RWPE1 (cell line): ENCODE results near the gene UMPS.

Experiments used
- CTCF ChIA-PET: fragments of 350-600 bp; sonication (Branson Sonifier 250); formaldehyde crosslinking; extraction: SDS; loops from one replicate; lab custom pipeline; 2021; lab: Yijun Ruan, JAX
- POLR2A ChIA-PET: fragments of 400-600 bp; formaldehyde crosslinking; extraction: SDS; loops from one replicate; lab custom pipeline; 2020; ENCODE audit warnings: antibody characterized with exemption; ENCODE audit not compliant: low non-redundant PET; lab: Yijun Ruan, JAX
- DNase-seq: peaks from one replicate; pipeline ENCODE4 v3.0.0; 2012; ENCODE audit warnings: low spot score
- H3K27ac ChIP-seq: fragments of 450-650 bp; 2 replicates; pipeline ENCODE4 v1.5.1; 2017
- TF ChIP-seq, protein P1 (sequence below): fragments of 450-650 bp; conservative IDR thresholded peaks from 2 replicates; pipeline ENCODE4 v1.5.1; 2017; ENCODE audit warnings: low read depth, mild to moderate bottlenecking

UMPS gene

DNA sequence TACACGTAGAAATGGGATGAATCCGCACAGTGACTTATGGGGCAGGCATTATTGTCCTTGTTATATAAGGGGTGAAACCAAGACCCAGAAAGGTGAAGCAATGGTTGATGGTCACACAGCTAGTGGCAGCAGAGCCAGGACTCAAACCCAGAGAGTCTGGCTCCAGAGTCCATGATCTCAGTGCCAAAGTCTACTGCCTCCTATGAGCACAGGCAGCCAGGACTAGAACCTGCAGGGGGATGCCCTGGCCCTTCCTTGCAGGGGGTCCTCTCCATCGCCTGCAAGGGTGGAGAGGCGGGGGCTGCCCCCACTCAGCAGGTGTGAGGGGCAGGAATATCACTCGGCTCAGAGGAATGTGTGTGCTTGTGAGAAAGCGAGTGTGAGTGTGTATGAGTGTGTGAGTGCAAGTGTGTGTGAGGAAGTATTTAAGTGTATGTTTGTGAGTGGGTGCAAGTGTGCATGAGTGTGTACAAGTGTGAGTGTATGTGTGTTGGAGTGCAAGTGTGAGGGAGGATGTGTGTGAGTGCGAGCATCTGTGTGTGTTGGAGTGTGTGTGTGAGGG is 44.7 kb downstream of the UMPS start:
- peak overlapping the region; percentile 46 for H3K27ac ChIP-seq
- TF ChIP-seq, protein P1, sequence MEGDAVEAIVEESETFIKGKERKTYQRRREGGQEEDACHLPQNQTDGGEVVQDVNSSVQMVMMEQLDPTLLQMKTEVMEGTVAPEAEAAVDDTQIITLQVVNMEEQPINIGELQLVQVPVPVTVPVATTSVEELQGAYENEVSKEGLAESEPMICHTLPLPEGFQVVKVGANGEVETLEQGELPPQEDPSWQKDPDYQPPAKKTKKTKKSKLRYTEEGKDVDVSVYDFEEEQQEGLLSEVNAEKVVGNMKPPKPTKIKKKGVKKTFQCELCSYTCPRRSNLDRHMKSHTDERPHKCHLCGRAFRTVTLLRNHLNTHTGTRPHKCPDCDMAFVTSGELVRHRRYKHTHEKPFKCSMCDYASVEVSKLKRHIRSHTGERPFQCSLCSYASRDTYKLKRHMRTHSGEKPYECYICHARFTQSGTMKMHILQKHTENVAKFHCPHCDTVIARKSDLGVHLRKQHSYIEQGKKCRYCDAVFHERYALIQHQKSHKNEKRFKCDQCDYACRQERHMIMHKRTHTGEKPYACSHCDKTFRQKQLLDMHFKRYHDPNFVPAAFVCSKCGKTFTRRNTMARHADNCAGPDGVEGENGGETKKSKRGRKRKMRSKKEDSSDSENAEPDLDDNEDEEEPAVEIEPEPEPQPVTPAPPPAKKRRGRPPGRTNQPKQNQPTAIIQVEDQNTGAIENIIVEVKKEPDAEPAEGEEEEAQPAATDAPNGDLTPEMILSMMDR: no peak
- ChIA-PET POLR2A (no interaction called here), CTCF (interaction anchor here (1.2 kb wide), 1 partner anchor 127 kb away, joined by 6 read pairs; no protein-coding TSS in a partner anchor)
- no peak for DNase-seq

DNA sequence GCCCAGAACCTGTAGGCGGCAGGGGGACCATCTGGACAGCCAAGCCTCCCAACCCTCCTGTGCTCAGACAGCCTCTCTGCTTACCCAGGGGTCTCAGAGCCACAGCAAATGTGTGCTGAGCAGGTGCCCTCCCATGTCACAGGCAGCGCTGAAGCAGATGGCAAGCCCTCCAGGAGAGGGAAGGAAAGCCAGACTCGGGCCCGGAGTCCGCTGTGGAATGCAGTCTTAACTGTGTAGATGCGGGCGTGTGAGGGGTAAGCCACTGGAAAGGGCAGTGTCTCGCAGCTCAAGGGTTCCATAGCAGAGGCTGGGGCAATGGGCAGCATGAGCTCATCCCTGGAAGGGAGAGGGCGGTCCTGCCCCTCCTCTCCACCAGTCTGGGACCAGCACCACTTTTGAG is 45.6 kb downstream of the UMPS start:
- peak overlapping the region; percentile 46; the same call in 1 of the 2 replicates for H3K27ac ChIP-seq
- CTCF ChIA-PET: interaction anchor here (0.5 kb wide), 1 partner anchor 274 kb away, joined by 4 read pairs; no protein-coding TSS in a partner anchor
- DNase-seq: no peak
- POLR2A ChIA-PET: no interaction called here
- TF ChIP-seq, protein P1: no peak

DNA sequence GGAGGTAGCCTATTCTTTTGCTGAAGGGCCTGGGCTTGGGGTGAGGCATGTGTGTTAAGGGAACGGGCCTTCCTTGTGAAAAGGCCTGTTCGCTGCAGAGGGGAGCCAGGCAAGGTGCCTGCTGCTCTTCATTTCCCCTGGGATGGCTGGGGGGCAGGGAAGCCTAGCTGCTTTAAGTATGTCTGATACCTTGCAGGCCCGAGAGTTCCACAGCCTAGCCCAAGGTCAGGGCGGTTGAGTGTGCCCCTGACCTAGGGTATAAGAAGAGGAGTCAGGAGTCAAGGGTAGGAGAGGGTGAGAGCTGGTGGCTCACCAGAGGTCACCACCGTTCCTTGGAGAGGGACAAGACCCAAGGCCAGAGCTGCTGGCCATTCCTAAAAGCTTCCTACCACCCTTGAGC is 46.6 kb downstream of the UMPS start:
- no peak for DNase-seq
- CTCF ChIA-PET: no interaction called here
- POLR2A ChIA-PET: no interaction called here
- no peak overlapping the region for H3K27ac ChIP-seq
- TF ChIP-seq, protein P1: no peak

DNA sequence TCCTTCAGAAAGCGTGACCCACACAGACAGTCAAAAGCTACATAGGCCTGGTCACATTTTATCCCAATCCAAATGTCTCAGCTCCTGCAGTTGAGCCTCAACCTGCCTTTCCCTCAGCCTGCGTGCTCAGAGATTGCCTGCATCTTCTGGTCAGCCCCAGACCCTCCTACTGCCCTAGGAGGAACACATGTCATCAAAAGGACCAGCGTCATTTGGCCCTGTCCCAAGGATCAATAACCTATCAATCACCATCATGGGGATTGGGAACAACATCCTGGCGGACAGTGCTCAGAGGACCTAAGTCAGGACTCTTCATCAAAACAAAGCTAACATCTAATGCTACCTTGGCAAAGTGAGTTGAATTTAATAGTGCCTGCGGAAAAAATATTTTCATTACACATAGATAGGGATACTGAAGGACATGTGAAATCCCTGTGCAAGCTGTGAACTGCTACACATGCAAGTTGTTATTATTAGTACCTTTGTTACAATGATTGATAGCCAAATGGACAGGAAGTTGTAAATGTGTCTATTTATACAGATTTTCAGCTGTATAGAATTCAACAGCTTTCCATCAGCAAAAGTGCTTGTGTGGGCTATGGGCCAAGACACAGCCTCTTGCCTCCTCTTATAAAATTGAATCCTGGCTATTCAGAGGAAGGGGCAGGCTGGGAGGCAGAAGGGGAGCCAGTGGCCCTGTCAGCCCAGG is 47.7 kb downstream of the UMPS start:
- no peak for DNase-seq
- H3K27ac ChIP-seq: no peak overlapping the region
- ChIA-PET CTCF (interaction anchor here (0.7 to 2.1 kb wide), 3 partner anchors 17 to 142 kb away, joined by 3 to 10 read pairs (median 6); no protein-coding TSS in a partner anchor), POLR2A (no interaction called here)
- TF ChIP-seq, protein P1: no peak

DNA sequence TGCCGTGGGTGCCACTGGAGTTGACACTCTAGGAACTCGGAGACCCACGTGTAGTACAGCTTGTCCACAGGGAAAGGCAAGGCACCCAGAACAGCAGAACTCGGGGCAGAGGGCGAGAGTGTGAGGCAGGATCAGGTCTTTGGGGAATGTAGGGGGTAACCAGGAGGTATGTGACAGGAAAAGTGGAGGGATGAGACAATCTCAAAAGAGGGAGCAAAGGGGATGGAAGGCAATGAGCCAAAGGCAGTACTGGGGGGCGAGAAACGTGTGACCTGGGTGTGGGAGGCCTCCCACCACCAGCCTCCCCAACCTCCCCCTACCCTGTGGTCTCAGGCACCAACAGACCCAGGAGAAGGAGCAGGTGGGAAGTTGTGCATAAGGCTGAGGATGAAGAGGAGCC is 48.9 kb downstream of the UMPS start:
- POLR2A ChIA-PET: no interaction called here
- 0 out of 2 replicates have a peak overlapping the region, but pooled peaks have one; percentile 3 for H3K27ac ChIP-seq
- TF ChIP-seq, protein P1: no peak
- DNase-seq: no peak
- CTCF ChIA-PET: interaction anchor here (0.6 to 2.1 kb wide), 3 partner anchors 10 to 126 kb away, joined by 3 to 10 read pairs (median 5); no protein-coding TSS in a partner anchor

DNA sequence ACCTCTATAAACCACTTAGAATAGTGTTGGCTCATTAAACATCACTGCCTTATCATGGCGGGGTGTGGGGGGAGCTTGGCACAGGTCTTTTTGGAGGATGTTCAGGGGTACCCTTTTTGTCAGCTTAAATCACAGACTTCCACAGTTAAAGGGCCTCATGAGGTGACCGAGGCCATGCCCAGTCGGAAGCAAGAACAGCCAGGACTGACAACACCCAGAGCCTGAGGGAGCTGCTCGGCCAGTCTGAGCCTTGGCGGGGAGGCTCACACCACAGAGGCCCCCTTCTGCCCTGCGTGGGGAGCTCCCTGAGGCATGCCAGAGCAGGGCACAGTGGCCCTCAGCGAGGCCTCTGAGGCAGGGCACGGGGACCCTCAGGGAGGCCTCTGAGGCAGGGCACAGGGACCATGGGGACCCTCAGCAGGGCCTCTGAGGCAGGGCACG is 49.5 kb downstream of the UMPS start:
- no peak for DNase-seq
- POLR2A ChIA-PET: no interaction called here
- CTCF ChIA-PET: interaction anchor here (1.1 to 2.1 kb wide), 2 partner anchors 11 to 122 kb away, joined by 3 to 10 read pairs; no protein-coding TSS in a partner anchor
- H3K27ac ChIP-seq: peak overlapping the region; percentile 30
- TF ChIP-seq, protein P1: no peak
